Colonic mucosa (tissue), 4 donors: ENCODE results near the gene DISP2. TPM values are rescaled to one million over a fixed set of nuclear protein-coding genes. Genes with fewer than 3 reads are reported as not detected.

Experiments
- DNase-seq: peaks from one replicate; pipeline ENCODE4 v3.0.0-alpha.2; 2020
- H3K27ac ChIP-seq: fragments of 200-600 bp; one replicate; pipeline ENCODE4 v1.8.0; 2021
- H3K27me3 ChIP-seq: fragments of 200-600 bp; one replicate; pipeline ENCODE4 v1.8.0; 2021
- H3K36me3 ChIP-seq: fragments of 200-600 bp; one replicate; pipeline ENCODE4 v1.8.0; 2021
- H3K4me1 ChIP-seq: fragments of 200-600 bp; one replicate; pipeline ENCODE4 v1.8.0; 2021; ENCODE audit warnings: mild to moderate bottlenecking
- H3K4me3 ChIP-seq: fragments of 200-600 bp; one replicate; pipeline ENCODE4 v1.8.0; 2021
- H3K9ac ChIP-seq, 2 donors: one replicate each; pipeline ENCODE4 v1.7.0; 2013; ENCODE audit warnings: control low read depth in 2 of 2, low read depth in 2 of 2, low read length in 2 of 2
- H3K9me3 ChIP-seq: fragments of 200-600 bp; one replicate; pipeline ENCODE4 v1.8.0; 2021
- intact Hi-C: fragments of 100-400 bp; cut with DNase I; formaldehyde crosslinking; loops from one replicate; pipeline ENCODE4 v1.14.1; 2022
- total RNA-seq, 2 donors: library from RNA; stranded (reverse); fragmentation: NEBNext Ultra II Directional in 1 of 2; extraction: Animal tissue kit (Norgen Biotek cat#: 25700) in 1 of 2; gene quantifications; one replicate each; pipeline ENCODE4 v1.2.1, GENCODE V29; 2021
- TF ChIP-seq, protein P1 (sequence below): fragments of 200-600 bp; IDR thresholded peaks from one replicate; pipeline ENCODE4 v1.8.0; 2022; ENCODE audit warnings: antibody characterized with exemption, mild to moderate bottlenecking
- donor health status: healthy.
- donor health status: DM: no; HTN: no; CAD: no.
- donor health status: DM: no; HTN: no; CAD: no.

Gene DISP2
- total RNA-seq, 2 donors from 2014 or later: 12.6 to 16.3 TPM

GRCh38 chr15:40328751-40329150 lies 29.3 kb upstream of the DISP2 start:
- Histone ChIP-seq H3K27ac (no peak overlapping the region), H3K9me3 (no peaks in the 10 kb centered on the region), H3K4me1 (peaks cover under 1% of the 10 kb centered on the region), H3K36me3 (no peaks in the 10 kb centered on the region), H3K9ac (no peak overlapping the region), H3K4me3 (no peak overlapping the region), H3K27me3 (no peaks in the 10 kb centered on the region)
- no peak for DNase-seq
- intact Hi-C loops: no loop called here
- TF ChIP-seq, protein P1, sequence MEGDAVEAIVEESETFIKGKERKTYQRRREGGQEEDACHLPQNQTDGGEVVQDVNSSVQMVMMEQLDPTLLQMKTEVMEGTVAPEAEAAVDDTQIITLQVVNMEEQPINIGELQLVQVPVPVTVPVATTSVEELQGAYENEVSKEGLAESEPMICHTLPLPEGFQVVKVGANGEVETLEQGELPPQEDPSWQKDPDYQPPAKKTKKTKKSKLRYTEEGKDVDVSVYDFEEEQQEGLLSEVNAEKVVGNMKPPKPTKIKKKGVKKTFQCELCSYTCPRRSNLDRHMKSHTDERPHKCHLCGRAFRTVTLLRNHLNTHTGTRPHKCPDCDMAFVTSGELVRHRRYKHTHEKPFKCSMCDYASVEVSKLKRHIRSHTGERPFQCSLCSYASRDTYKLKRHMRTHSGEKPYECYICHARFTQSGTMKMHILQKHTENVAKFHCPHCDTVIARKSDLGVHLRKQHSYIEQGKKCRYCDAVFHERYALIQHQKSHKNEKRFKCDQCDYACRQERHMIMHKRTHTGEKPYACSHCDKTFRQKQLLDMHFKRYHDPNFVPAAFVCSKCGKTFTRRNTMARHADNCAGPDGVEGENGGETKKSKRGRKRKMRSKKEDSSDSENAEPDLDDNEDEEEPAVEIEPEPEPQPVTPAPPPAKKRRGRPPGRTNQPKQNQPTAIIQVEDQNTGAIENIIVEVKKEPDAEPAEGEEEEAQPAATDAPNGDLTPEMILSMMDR: no peak

DNA sequence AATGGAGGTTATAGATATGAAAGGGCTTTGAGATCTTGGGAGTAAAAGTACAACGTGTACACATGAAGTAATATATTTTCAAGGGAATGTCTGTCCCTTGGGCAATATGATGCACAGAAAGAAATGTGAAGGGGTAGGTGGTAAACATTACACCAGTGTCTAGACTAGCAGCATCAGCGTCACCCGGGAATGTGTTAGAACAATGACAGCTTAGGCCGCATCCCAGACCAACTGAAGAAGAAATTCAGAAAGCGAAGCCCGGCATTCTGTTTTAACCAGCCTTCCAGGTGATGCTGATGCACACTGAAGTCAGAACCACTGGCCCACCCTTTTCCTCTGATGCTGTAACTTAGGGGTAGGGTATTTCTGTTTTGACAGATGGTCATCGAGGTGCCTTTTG lies 28.2 kb upstream of the DISP2 start:
- intact Hi-C loops: no loop called here
- Histone ChIP-seq H3K4me3 (no peak overlapping the region), H3K27ac (no peak overlapping the region), H3K36me3 (no peaks in the 10 kb centered on the region), H3K27me3 (no peaks in the 10 kb centered on the region), H3K4me1 (peaks cover 10% of the 10 kb centered on the region), H3K9ac (no peak overlapping the region), H3K9me3 (no peaks in the 10 kb centered on the region)
- TF ChIP-seq, protein P1: no peak
- no peak for DNase-seq

DNA sequence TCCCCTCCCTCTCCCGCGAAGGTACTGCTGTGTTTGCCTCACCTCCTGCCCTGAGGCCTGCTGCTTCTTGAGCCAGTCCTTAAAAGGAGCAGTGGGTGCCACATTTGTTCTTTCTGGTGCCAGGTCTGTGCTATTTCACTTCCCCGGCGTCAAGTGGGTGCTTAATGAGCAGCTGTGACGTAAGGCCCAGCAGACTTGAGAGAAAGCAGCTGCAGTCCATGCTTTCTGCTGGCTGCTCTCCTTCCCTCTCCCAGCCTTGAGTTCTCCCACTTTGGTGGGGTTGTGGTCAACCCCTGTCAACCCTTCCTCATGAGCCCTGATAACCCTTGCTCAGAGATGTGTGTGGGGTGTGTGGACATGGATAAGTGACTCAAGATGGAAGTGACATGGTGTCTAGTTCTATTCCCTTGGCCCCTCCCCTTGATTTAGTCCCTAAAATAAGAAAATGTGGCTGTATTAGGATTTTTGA lies 27.6 kb upstream of the DISP2 start:
- no peaks in the 10 kb centered on the region for H3K9me3 ChIP-seq
- DNase-seq: no peak
- H3K4me1 ChIP-seq: peaks cover 10% of the 10 kb centered on the region
- no peak overlapping the region for H3K27ac ChIP-seq
- intact Hi-C loops: no loop called here
- TF ChIP-seq, protein P1: no peak
- H3K27me3 ChIP-seq: no peaks in the 10 kb centered on the region
- H3K36me3 ChIP-seq: no peaks in the 10 kb centered on the region
- no peak overlapping the region for H3K9ac ChIP-seq
- no peak overlapping the region for H3K4me3 ChIP-seq

DNA sequence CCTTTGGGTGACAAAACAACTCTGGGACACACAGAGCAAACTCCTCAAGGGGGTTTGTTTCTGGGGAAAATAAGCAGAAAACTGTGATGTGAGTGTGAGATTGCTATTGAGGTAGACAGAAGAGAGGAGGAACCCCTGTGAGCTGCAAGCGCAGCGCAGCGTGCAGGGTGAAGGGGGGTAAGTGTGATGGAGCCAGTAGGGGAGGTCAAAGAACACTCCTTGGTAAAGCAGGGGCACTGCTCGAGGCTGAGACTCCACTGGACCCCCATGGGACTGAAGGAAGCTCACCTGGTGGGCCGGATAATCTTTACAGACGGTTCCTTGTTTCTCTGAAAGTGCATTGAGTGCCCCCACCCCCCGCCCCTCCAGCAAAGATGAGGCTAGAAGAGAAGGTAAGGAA lies 27.0 kb upstream of the DISP2 start:
- Histone ChIP-seq H3K27ac (no peak overlapping the region), H3K9ac (no peak overlapping the region), H3K27me3 (no peaks in the 10 kb centered on the region), H3K4me3 (no peak overlapping the region), H3K9me3 (no peaks in the 10 kb centered on the region), H3K36me3 (no peaks in the 10 kb centered on the region), H3K4me1 (peaks cover 10% of the 10 kb centered on the region)
- intact Hi-C loops: no loop called here
- TF ChIP-seq, protein P1: no peak
- DNase-seq: no peak

GRCh38 chr15:40331637-40332036 lies 26.4 kb upstream of the DISP2 start:
- Histone ChIP-seq H3K4me1 (peaks cover 10% of the 10 kb centered on the region), H3K27ac (peak overlapping the region; percentile 6), H3K9me3 (no peaks in the 10 kb centered on the region), H3K27me3 (no peaks in the 10 kb centered on the region), H3K4me3 (no peak overlapping the region), H3K36me3 (no peaks in the 10 kb centered on the region), H3K9ac (no peak overlapping the region)
- TF ChIP-seq, protein P1: no peak
- intact Hi-C loops: no loop called here
- no peak for DNase-seq
